IMR-90 (cell line): ENCODE measurements around the gene TBRG4. TPM values are rescaled to one million over a fixed set of nuclear protein-coding genes. Genes with fewer than 3 reads are reported as not detected.

Source experiments
- ATAC-seq: fragments of 200-7000 bp; cut with Tn5 transposase; 2 replicates; pipeline ENCODE4 v1.9.1; 2020; ENCODE audit warnings: low read depth, mild to moderate bottlenecking, moderate library complexity
- BruUV-seq: library from RNA; stranded (reverse); fragments of 400-500 nt; replicated peaks from 2 replicates; lab custom pipeline; 2021; lab: Mats Ljungman, UMichigan
- CTCF ChIA-PET: fragments of 300-600 bp; formaldehyde crosslinking; extraction: SDS; loops from one replicate; lab custom pipeline; 2021; ENCODE audit warnings: antibody characterized with exemption; lab: Yijun Ruan, JAX
- POLR2A ChIA-PET: fragments of 300-600 bp; sonication (Branson Sonifier 250); formaldehyde crosslinking; loops from one replicate; lab custom pipeline; 2022; ENCODE audit warnings: antibody characterized with exemption; ENCODE audit not compliant: unreplicated experiment; lab: Charles Lee
- DNase-seq: peaks from one replicate; pipeline ENCODE4 v3.0.0; 2013
- H2AFZ ChIP-seq: replicated peaks from 2 replicates; pipeline ENCODE3; 2013; ENCODE audit warnings: low read length, mild to moderate bottlenecking; ENCODE audit not compliant: poor library complexity
- H2AK5ac ChIP-seq: 2 replicates; pipeline ENCODE4 v1.6.1; 2013; ENCODE audit warnings: low read depth, low read length, inconsistent platforms
- H2AK9ac ChIP-seq: replicated peaks from 2 replicates; pipeline ENCODE3; 2013; ENCODE audit warnings: mild to moderate bottlenecking, low read depth, low read length, moderate library complexity; ENCODE audit not compliant: poor library complexity
- H2BK120ac ChIP-seq: 2 replicates; pipeline ENCODE4 v1.6.1; 2013; ENCODE audit warnings: low read depth, low read length, inconsistent platforms
- H2BK15ac ChIP-seq: 3 replicates; pipeline ENCODE4 v1.6.1; 2013; ENCODE audit warnings: low read depth, low read length, inconsistent platforms
- H2BK20ac ChIP-seq: 2 replicates; pipeline ENCODE4 v1.6.1; 2013; ENCODE audit warnings: low read depth, mild to moderate bottlenecking, inconsistent platforms, low read length, moderate library complexity
- H2BK5ac ChIP-seq: 2 replicates; pipeline ENCODE4 v1.6.1; 2013; ENCODE audit warnings: mild to moderate bottlenecking, low read depth, low read length, inconsistent platforms; ENCODE audit not compliant: poor library complexity, severe bottlenecking
- H3K14ac ChIP-seq: replicated peaks from 2 replicates; pipeline ENCODE4 v1.6.1; 2013; ENCODE audit warnings: low read depth, low read length, inconsistent platforms
- H3K18ac ChIP-seq: 2 replicates; pipeline ENCODE4 v1.6.1; 2013; ENCODE audit warnings: low read depth, low read length, control low read depth
- H3K23ac ChIP-seq: 2 replicates; pipeline ENCODE4 v1.6.1; 2013; ENCODE audit warnings: low read depth, low read length, inconsistent platforms
- H3K27ac ChIP-seq: 2 replicates; pipeline ENCODE4 v1.5.1; 2013; ENCODE audit warnings: mild to moderate bottlenecking, control low read depth, low read length; ENCODE audit not compliant: insufficient read depth
- H3K27me3 ChIP-seq: 2 replicates; pipeline ENCODE4 v1.6.1; 2013; ENCODE audit warnings: low read length; ENCODE audit not compliant: control insufficient read depth, insufficient read depth
- H3K36me3 ChIP-seq: 2 replicates; pipeline ENCODE4 v1.6.1; 2013; ENCODE audit warnings: low read length, mixed read lengths; ENCODE audit not compliant: control insufficient read depth, insufficient read depth
- H3K4ac ChIP-seq: 2 replicates; pipeline ENCODE4 v1.6.1; 2013; ENCODE audit warnings: low read depth, low read length, inconsistent platforms
- H3K4me1 ChIP-seq: 2 replicates; pipeline ENCODE4 v1.6.1; 2013; ENCODE audit warnings: low read length, mixed read lengths; ENCODE audit not compliant: control insufficient read depth, insufficient read depth
- H3K4me2 ChIP-seq: 2 replicates; pipeline ENCODE4 v1.6.1; 2013; ENCODE audit warnings: low read depth, mild to moderate bottlenecking, control low read depth, low read length, moderate library complexity
- H3K4me3 ChIP-seq: 2 replicates; pipeline ENCODE4 v1.5.1; 2013; ENCODE audit warnings: low read depth, mild to moderate bottlenecking, control low read depth, low read length, moderate library complexity; ENCODE audit not compliant: insufficient read depth
- H3K56ac ChIP-seq: 2 replicates; pipeline ENCODE4 v1.6.1; 2013; ENCODE audit warnings: low read length, inconsistent platforms; ENCODE audit not compliant: insufficient read depth; ENCODE audit errors: extremely low read depth
- H3K79me1 ChIP-seq, 2 experiments: 2 replicates each; pipeline ENCODE4 v1.6.1; 2013; ENCODE audit warnings: low read length in 2 of 2, inconsistent platforms in 1 of 2, low read depth in 1 of 2
- H3K9ac ChIP-seq: 2 replicates; pipeline ENCODE4 v1.6.1; 2013; ENCODE audit warnings: low read depth, low read length, control low read depth
- H3K9me1 ChIP-seq: 2 replicates; pipeline ENCODE4 v1.6.1; 2013; ENCODE audit warnings: low read length, inconsistent platforms; ENCODE audit not compliant: insufficient read depth
- H3K9me3 ChIP-seq: 2 replicates; pipeline ENCODE4 v1.6.1; 2013; ENCODE audit warnings: low read length; ENCODE audit not compliant: control insufficient read depth, insufficient read depth
- H4K20me1 ChIP-seq: 2 replicates; pipeline ENCODE4 v1.6.1; 2013; ENCODE audit warnings: low read length, inconsistent platforms; ENCODE audit not compliant: insufficient read depth
- H4K5ac ChIP-seq: 2 replicates; pipeline ENCODE4 v1.6.1; 2013; ENCODE audit warnings: mild to moderate bottlenecking, low read depth, low read length, control low read depth
- H4K8ac ChIP-seq, 2 experiments: 2 replicates each; pipeline ENCODE4 v1.6.1; 2013; ENCODE audit warnings: low read depth in 2 of 2, low read length in 2 of 2, control low read depth in 1 of 2, inconsistent platforms in 1 of 2
- H4K91ac ChIP-seq: 2 replicates; pipeline ENCODE4 v1.6.1; 2013; ENCODE audit warnings: low read depth, low read length, inconsistent platforms; ENCODE audit not compliant: insufficient read depth
- CEBPB ChIP-seq: IDR thresholded peaks from 2 replicates; pipeline ENCODE4 v1.6.1; 2012; ENCODE audit warnings: low read depth, low read length, improper control_type of control experiment
- CTCF ChIP-seq: conservative IDR thresholded peaks from 2 replicates; pipeline ENCODE4 v1.5.1; 2012; ENCODE audit warnings: mild to moderate bottlenecking, low read depth, low read length, improper control_type of control experiment
- ELK1 ChIP-seq: fragments of 150-350 bp; IDR thresholded peaks from 2 replicates; pipeline ENCODE4 v1.6.1; 2016; ENCODE audit warnings: low read depth, mild to moderate bottlenecking, low read length, moderate library complexity, borderline replicate concordance
- FOS ChIP-seq: fragments of 150-350 bp; IDR thresholded peaks from 2 replicates; pipeline ENCODE4 v1.6.1; 2016; ENCODE audit warnings: low read depth, low read length
- MAZ ChIP-seq: IDR thresholded peaks from 2 replicates; pipeline ENCODE4 v1.6.1; 2012; ENCODE audit warnings: low read depth, mild to moderate bottlenecking, low read length, improper control_type of control experiment, moderate library complexity, borderline replicate concordance
- MXI1 ChIP-seq: IDR thresholded peaks from 2 replicates; pipeline ENCODE4 v1.6.1; 2012; ENCODE audit warnings: low read depth, mild to moderate bottlenecking, low read length, moderate library complexity, borderline replicate concordance
- POLR2A ChIP-seq: IDR thresholded peaks from 2 replicates; pipeline ENCODE4 v1.6.1; 2012; ENCODE audit warnings: mild to moderate bottlenecking, low read depth, low read length
- RCOR1 ChIP-seq: IDR thresholded peaks from 2 replicates; pipeline ENCODE4 v1.6.1; 2012; ENCODE audit warnings: mild to moderate bottlenecking, low read length, improper control_type of control experiment; ENCODE audit not compliant: insufficient replicate concordance
- RFX5 ChIP-seq: IDR thresholded peaks from 2 replicates; pipeline ENCODE4 v1.8.0; 2012; ENCODE audit warnings: low read depth, mild to moderate bottlenecking, low read length, moderate library complexity
- SMC3 ChIP-seq: fragments of 150-350 bp; IDR thresholded peaks from 2 replicates; pipeline ENCODE4 v1.6.1; 2016; ENCODE audit warnings: low read depth, mild to moderate bottlenecking, antibody characterized with exemption, low read length, moderate library complexity
- USF2 ChIP-seq: fragments of 150-350 bp; IDR thresholded peaks from 2 replicates; pipeline ENCODE4 v1.6.1; 2017; ENCODE audit warnings: mild to moderate bottlenecking, antibody characterized with exemption, low read length, low read depth
- WGBS, 2 experiments: methylation state at CpG; one replicate each; pipeline versions ENCODE4 v1.1.5 to v1.1.7; 2013; ENCODE audit warnings: missing lambda C conversion rate in 2 of 2; ENCODE audit not compliant: insufficient read length in 1 of 2; ENCODE audit errors: extremely low coverage in 2 of 2; 5-methylcytosine and 5-hydroxymethylcytosine counted together
- dilution Hi-C: fragments of 300-500 bp; cut with HindIII; formaldehyde crosslinking; loops from one replicate; pipeline ENCODE4 v1.14.3; 2018; ENCODE audit warnings: low sequenced_read_pairs; ENCODE audit not compliant: unreplicated experiment
- in situ Hi-C: fragments of 300-500 bp; cut with MboI; formaldehyde crosslinking; loops from 3 replicates; pipeline ENCODE4 v1.14.3; 2019; ENCODE audit warnings: low sequenced_read_pairs, inconsistent platforms, mixed read lengths
- intact Hi-C: fragments of 100-400 bp; cut with micrococcal nuclease; formaldehyde crosslinking; loops from 2 replicates; pipeline ENCODE4 v1.10.0; 2022
- polyA plus RNA-seq, 3 experiments: library from polyadenylated mRNA; depleted of rRNA; stranded (reverse); fragments of >200 nt; gene quantifications; 2 replicates each; pipeline ENCODE4 v1.2.3, GENCODE V29; 2012; ENCODE audit warnings: low replicate concordance in 1 of 3
- total RNA-seq: library from RNA; depleted of rRNA; stranded (reverse); fragments of >200 nt; gene quantifications from 2 replicates; pipeline ENCODE4 v1.2.3, GENCODE V29; 2012

TBRG4 gene
- total and polyA plus RNA-seq, 2 of the 4 experiments (the other 2 are of a cell fraction): 71.6 to 77.6 TPM

GRCh38 chr7:45103958-45104843 is 7.3 kb downstream of the TBRG4 start:
- Histone ChIP-seq H3K27ac (no peak overlapping the region), H2BK120ac (no peak overlapping the region), H3K4me1 (peaks cover 3% of the 10 kb centered on the region; the same call in 1 of the 2 replicates), H4K5ac (no peak overlapping the region), H3K14ac (no peak overlapping the region), H2BK5ac (no peak overlapping the region), H3K23ac (no peak overlapping the region), H3K9me1 (no peaks in the 10 kb centered on the region; the same call in 1 of the 2 replicates), H3K4me2 (no peak overlapping the region), H4K91ac (no peak overlapping the region), H3K4ac (no peak overlapping the region), H4K8ac (no peak overlapping the region), H3K79me1 (peaks cover 37 to 46% of the 10 kb centered on the region in 2 experiments), H2AK5ac (no peak overlapping the region), H2AFZ (no peak overlapping the region), H3K27me3 (no peaks in the 10 kb centered on the region), H2AK9ac (no peak overlapping the region), H3K36me3 (peaks cover 91% of the 10 kb centered on the region), H2BK15ac (no peak overlapping the region), H2BK20ac (no peak overlapping the region), H3K4me3 (no peak overlapping the region), H3K9me3 (no peaks in the 10 kb centered on the region), H3K56ac (no peak overlapping the region), H4K20me1 (peaks cover 31% of the 10 kb centered on the region), H3K18ac (no peak overlapping the region), H3K9ac (no peak overlapping the region)
- intact Hi-C loops (no loop called here), dilution Hi-C loops (no loop called here), in situ Hi-C loops (no loop called here)
- BruUV-seq: no TSS peak
- TF ChIP-seq ELK1: no peak
- TF ChIP-seq MXI1: no peak
- no peak for TF ChIP-seq USF2
- TF ChIP-seq CEBPB: no peak
- no peak for TF ChIP-seq FOS
- TF ChIP-seq CTCF: no peak
- no peak for TF ChIP-seq RFX5
- no peak for TF ChIP-seq SMC3
- no peak for TF ChIP-seq POLR2A
- TF ChIP-seq MAZ: no peak
- no peak for TF ChIP-seq RCOR1
- ATAC-seq (no peak), DNase-seq (no peak)
- WGBS, 2 experiments: 93% methylated on average over 5 of the region's 17 CpGs; no CpG with 5 or more reads in 1 of the 2 experiments
- CTCF ChIA-PET: no interaction called here
- POLR2A ChIA-PET: no interaction called here
